ENCODE data around the gene IGF1R.
"Not testable (repeated sequence)": the region's sequence is repeated elsewhere in the genome, so short reads cannot be mapped to it uniquely, and the experiment has no call there.

The IGF1R gene

GRCh38 chr15:98958918-98959639 is 310.7 kb downstream of the IGF1R start:
- DNase-seq (ENCODE audit: low read depth, low spot score), result no peak

GRCh38 chr15:98959640-98960007 is 311.3 kb downstream of the IGF1R start:
- DNase-seq (ENCODE audit: low read depth, low spot score), result no peak

GRCh38 chr15:98960555-98961050 is 312.3 kb downstream of the IGF1R start:
- no peak for DNase-seq (ENCODE audit: low read depth, low spot score)

- DNase-seq (ENCODE audit: low read depth, low spot score), result no peak
Measured at GRCh38 chr15:98963444-98963843, 315.1 kb downstream of the IGF1R start.

GRCh38 chr15:98964466-98965133 is 316.3 kb downstream of the IGF1R start:
- DNase-seq (ENCODE audit: low read depth, low spot score), result no peak

GRCh38 chr15:98965134-98965491 is 316.8 kb downstream of the IGF1R start:
- not testable (repeated sequence) for DNase-seq (ENCODE audit: low read depth, low spot score)

GRCh38 chr15:98965597-98965996 is 317.3 kb downstream of the IGF1R start:
- DNase-seq (ENCODE audit: low read depth, low spot score), result no peak

- DNase-seq (ENCODE audit: low read depth, low spot score), result no peak
Measured at GRCh38 chr15:98966091-98966787, 317.9 kb downstream of the IGF1R start.

GRCh38 chr15:98967096-98967495 is 318.8 kb downstream of the IGF1R start:
- DNase-seq (ENCODE audit: low read depth, low spot score), result no peak

GRCh38 chr15:98967916-98968315 is 319.6 kb downstream of the IGF1R start:
- DNase-seq (ENCODE audit: low read depth, low spot score), result no peak

GRCh38 chr15:98968576-98968975 is 320.2 kb downstream of the IGF1R start:
- DNase-seq (ENCODE audit: low read depth, low spot score), result no peak

- no peak for DNase-seq (ENCODE audit: low read depth, low spot score)
Measured at GRCh38 chr15:98969126-98969735, 320.9 kb downstream of the IGF1R start.

- DNase-seq (ENCODE audit: low read depth, low spot score), result no peak
Measured at GRCh38 chr15:98970799-98971198, 322.5 kb downstream of the IGF1R start.

GRCh38 chr15:98976500-98976899 is 328.2 kb downstream of the IGF1R start:
- DNase-seq (ENCODE audit: low read depth, low spot score), result no peak

- DNase-seq (ENCODE audit: low read depth, low spot score), result no peak
Measured at GRCh38 chr15:98977441-98977840, 329.1 kb downstream of the IGF1R start.

GRCh38 chr15:98978153-98978552 is 329.8 kb downstream of the IGF1R start:
- no peak for DNase-seq (ENCODE audit: low read depth, low spot score)

GRCh38 chr15:98980899-98981228 is 332.5 kb downstream of the IGF1R start:
- no peak for DNase-seq (ENCODE audit: low read depth, low spot score)

GRCh38 chr15:98981851-98982722 is 333.7 kb downstream of the IGF1R start:
- DNase-seq (ENCODE audit: low read depth, low spot score), result no peak

GRCh38 chr15:98983334-98983733 is 335.0 kb downstream of the IGF1R start:
- no peak for DNase-seq (ENCODE audit: low read depth, low spot score)

GRCh38 chr15:98986281-98986680 is 337.9 kb downstream of the IGF1R start:
- DNase-seq (ENCODE audit: low read depth, low spot score), result no peak

GRCh38 chr15:98994892-98995291 is 346.6 kb downstream of the IGF1R start:
- DNase-seq (ENCODE audit: low read depth, low spot score), result no peak

All from activated naive CD8-positive, alpha-beta T cell treated with anti-CD3 and anti-CD28 coated beads, Interleukin-2, amount 50 U/mL, for 16 hours (primary cell).